ENCODE data around the gene MEFV.
"Not testable (repeated sequence)": the region's sequence is repeated elsewhere in the genome, so short reads cannot be mapped to it uniquely, and the experiment has no call there.

Gene MEFV

DNA sequence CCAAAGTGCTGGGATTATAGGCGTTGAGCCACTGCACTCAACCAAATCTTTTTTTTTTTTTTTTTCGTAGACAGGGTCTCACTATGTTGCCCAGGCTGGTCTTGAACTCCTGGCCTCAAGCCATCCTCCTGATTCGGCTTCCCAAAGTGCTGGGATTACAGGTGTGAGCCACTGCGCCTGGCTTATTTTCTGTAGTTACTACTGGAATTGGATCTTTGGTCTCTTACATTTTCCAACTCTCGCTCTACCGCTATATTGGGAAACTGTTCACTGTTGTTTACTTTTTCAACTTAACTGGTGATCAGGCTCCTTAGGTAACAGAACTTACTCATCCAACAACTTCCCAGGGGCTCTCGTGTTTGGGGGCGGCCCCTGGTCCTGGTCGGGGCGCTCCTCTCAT lies 35.6 kb downstream of the MEFV start:
- no peak for DNase-seq (ENCODE audit: low read depth in 4 of 4, low spot score in 1 of 4)

DNA sequence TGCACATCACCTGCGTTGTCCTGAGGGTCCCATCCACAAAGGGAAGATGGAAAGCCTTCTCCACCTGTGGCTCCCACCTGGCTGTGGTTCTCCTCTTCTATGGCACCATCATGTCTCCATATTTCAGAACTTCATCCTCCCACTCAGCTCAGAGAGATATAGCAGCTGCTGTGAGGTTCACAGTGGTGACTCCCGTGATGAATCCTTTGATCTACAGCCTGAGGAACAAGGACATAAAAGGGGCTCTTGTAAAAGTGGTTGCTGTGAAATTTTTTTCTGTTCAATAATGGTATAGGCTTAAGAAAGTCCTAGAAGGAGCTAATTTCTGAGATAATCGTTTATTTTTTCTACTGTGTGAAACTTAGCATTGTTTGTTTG lies 40.2 kb downstream of the MEFV start:
- no peak for DNase-seq (ENCODE audit: low read depth in 4 of 4, low spot score in 1 of 4)

DNA sequence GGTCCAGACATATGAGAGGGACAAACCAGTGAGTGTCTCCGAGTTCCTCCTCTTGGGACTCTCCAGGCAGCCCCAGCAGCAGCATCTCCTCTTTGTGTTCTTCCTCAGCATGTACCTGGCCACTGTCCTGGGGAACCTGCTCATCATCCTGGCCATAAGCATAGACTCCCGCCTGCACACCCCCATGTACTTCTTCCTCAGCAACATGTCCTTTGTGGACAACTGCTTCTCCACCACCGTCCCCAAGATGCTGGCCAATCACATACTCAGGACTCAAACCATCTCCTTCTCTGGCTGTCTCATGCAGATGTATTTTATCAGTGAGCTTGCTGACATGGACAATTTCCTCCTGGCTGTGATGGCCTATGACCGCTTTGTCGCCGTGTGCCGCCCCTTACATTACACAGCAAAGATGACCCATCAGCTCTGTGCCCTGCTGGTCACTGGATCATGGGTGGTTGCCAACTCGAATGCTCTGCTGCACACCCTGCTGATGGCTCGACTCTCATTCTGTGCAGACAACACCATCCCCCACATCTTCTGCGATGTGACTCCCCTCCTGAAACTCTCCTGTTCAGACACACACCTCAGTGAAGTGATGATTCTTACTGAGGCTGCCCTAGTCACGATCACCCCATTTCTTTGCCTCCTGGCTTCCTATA lies 40.7 kb downstream of the MEFV start:
- DNase-seq (ENCODE audit: low read depth in 4 of 4, low spot score in 1 of 4), result no peak

DNA sequence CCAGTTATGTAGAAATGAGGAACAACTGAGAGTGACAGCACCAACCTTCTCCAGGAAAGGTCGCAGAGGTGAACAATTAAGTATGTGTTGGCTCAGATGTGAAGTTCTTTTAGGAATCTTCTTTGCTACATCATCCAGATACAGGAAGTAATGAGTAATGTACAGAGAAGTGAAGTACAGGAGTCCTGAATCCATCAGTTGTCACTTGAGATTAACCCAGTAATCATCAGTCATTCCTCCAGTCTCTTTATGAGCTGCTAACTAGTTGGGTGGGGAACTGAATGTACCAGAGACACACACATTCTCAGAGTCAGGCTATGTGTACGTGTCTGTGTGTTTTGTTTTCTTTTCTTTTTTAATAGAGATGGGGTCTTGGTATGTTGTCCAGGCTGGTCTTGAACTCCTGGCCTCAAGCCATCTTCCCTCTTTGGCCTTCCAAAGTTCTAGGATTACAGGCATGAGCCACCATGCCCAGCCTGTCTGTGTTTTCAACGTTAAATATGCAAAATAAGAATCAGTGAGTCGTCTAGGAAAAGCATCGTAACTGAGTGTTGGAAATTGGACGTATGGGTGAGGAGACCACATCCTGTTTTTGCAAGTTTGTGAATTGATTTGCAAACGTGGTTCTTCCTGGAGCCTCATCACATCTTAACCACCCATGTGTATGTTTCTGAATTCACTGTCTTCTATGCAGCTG lies 41.4 kb downstream of the MEFV start:
- no peak for DNase-seq (ENCODE audit: low read depth in 4 of 4, low spot score in 1 of 4)

DNA sequence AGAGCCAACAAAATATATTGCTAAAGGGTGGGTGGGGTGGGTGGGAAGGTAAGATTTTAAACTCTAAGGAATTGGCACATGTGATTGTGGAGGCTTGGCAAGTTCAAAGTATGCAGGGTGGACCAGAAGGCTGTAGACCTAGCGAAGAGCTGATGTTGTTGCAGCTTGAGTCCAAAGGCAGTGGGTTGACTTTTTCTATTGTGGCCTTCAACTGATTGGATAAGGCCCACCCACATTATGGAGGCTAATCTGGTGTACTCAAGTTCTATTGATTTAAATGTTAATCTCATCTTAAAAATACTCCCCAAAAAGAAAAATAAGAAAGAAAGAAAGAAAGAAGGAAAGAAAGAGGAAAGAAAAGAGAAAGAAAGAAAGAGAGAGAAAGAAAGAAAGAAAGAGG lies 43.9 kb downstream of the MEFV start:
- no peak for DNase-seq (ENCODE audit: low read depth in 4 of 4, low spot score in 1 of 4)

DNA sequence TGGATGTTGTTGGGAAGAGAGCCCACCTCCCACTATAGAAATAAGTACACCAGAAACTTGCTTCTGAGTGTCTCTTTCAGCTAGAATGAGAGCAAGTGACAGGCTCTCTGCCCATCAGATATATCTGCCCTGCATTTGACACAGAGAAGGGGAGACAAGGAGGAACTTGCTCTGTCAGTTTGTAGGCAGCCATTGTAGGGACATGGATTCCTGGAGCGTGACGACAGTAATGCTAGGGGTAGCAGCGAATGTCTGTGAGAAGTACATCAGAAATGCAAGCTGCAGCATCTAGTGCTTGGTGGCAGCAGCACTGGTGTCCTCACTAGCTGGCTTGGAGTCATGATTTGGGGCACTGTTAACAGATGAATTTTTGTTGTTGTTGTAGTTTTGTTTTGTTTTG lies 44.4 kb downstream of the MEFV start:
- DNase-seq (ENCODE audit: low read depth in 4 of 4, low spot score in 1 of 4), result no peak

DNA sequence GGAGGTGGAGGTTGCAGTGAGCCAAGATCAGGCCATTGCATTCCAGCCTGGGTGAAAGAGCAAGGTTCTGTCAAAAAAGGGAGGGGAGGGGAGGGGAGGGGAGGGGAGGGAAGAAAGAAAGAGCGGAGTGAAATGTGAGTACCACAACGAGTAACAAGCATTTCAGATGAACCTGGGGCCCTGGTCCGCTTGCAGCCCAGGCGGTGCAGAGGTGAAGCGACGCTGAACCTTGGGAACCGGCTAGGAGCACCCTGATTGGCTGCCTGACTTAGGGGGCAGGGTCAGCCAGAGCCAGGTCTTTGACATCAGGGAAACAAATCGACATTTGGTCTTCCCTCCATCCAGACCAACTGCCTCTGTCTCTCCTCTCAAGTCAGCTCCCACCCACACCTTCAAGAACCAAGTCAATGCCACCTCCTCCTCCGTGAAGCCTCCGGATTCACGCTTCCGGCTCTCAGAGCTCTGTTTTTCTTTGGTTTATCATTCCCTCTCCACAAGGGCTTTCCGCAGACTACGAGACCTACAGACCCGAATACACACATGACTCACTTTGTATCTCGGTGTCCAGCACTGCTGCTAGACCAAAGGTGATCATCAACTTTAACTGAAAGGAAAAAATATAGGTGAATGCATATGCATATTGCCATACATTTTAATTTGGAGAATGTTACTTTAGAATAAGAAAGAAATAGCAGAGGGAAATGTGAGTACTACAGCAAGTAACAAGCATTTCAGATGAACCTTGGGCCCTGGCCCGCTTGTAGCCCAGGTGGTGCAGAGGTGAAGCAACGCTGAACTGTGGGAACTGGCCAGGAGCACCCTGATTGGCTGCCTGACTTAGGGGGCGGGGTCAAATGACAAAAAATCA lies 49.1 kb downstream of the MEFV start:
- DNase-seq (ENCODE audit: low read depth in 4 of 4, low spot score in 1 of 4), result no peak

DNA sequence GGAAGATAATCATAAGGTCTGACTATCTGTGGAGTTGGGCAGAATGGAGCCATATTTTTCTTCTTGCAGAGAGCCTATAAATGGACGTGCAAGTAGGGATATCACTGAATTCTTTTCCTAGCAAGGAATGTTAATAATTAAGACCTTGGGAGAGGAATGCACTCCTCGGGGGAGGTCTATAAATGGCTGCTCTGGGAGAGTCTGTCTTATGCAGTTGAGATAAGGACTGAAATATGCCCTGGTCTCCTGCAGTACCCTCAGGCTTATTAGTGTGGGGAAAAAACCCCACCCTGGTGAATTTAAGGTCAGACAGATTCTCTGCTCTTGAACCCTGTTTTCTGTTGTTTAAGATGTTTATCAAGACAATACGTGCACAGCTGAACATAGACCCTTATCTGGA lies 50.5 kb downstream of the MEFV start:
- DNase-seq (ENCODE audit: low read depth in 4 of 4, low spot score in 1 of 4), result not testable (repeated sequence)

DNA sequence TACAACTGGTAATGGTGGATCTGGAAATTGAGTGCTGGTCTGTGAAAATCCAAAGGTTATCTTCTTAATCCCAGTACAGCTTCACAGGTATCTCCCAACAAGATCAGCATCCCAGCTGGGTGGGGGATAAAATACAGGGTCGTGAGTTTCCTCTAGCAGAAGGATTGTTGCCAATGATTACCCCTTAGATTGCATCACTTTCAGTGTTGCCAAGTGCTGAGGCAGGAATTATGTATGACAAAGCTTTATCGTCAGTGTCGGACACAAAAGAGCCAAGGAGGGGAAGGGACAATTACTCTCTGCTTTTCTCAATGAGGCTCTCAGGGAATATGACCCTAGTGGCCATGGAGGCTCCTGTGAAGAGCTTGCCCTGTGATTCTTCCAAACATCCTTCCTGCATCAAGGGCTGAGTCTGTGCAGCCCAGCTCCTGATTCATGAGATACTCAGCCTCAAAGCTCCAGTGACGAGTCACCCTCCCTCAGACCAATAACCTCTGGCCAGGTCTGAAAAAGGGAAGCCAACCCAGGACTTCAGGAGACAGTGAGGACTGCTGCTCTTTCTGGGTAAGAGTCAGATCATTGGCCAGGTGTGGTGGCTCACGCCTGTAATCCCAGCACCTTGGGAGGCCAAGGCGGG lies 53.4 kb downstream of the MEFV start:
- DNase-seq (ENCODE audit: low read depth in 4 of 4, low spot score in 1 of 4), result no peak

DNA sequence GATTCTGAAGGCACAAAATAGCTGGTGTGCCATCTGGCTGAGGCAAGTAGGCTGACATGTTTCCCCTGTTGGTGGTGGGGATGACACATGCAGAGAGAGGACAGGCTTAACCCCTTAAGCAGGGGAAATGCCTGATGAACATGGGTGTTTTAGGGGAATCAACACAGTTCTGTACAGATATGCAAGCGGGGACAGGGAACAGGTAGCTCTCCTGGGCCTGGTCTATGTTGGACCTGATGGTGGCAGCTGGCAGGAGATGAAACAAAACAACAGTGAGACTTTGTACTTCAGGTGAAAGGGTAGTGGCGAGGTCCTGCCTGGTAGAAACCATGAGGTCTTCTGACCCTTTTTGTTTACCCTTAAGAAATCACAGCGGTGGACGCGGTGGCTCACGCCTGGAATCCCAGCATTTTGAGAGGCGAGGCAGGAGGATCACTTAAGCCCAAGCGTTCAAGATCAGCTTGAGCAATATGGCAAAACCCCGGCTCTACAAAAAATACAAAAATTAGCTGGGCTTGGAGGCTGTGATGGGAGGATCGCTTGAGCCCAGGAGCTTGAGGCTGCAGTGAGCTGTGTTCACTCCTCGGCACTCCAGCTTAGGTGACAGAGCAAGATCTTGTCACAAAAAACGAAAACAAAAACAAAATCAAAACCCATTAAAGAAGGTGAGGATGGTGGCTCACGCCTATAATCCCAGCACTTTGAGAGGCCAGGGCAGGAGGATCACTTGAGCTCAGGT lies 57.9 kb downstream of the MEFV start:
- no peak for DNase-seq (ENCODE audit: low read depth in 4 of 4, low spot score in 1 of 4)

DNA sequence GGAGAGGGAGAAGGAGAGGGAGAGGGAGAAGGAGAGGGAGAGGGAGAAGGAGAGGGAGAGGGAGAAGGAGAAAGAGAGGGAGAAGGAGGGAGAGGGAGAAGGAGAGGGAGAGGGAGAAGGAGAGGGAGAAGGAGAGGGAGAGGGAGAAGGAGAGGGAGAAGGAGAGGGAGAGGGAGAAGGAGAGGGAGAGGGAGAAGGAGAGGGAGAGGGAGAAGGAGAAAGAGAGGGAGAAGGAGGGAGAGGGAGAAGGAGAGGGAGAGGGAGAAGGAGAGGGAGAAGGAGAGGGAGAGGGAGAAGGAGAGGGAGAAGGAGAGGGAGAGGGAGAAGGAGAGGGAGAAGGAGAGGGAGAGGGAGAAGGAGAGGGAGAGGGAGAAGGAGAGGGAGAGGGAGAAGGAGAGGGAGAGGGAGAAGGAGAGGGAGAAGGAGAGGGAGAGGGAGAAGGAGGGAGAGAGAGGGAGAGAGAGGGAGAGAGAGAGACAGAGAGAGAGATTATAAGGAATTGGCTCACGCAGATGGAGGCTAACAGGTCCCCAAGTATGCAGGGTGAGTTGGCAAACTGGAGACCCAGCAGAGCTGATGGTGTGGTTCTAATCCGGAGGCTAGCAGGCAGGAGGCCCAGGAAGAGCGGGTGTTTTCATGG lies 58.6 kb downstream of the MEFV start:
- not testable (repeated sequence) for DNase-seq (ENCODE audit: low read depth in 4 of 4, low spot score in 1 of 4)

DNA sequence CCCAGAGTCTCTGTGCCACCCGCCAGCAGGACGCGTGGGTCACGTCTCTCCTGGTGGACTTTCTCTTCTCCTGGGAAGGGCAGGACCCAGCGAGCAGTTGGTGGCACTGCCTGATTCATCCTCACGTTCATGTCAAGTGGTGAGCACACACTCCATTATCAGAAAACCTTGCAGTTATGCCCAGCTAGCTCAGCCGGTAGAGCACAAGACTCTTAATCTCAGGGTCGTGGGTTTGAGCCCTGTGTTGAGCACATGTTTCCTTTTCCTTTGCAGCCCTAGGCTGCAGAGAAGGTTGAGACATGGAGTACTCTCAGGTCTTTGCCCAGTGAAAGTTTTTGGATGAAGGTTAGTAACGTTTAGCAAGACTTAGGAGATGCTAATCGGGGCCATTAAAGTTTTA lies 60.5 kb downstream of the MEFV start:
- no peak for DNase-seq (ENCODE audit: low read depth in 4 of 4, low spot score in 1 of 4)

DNA sequence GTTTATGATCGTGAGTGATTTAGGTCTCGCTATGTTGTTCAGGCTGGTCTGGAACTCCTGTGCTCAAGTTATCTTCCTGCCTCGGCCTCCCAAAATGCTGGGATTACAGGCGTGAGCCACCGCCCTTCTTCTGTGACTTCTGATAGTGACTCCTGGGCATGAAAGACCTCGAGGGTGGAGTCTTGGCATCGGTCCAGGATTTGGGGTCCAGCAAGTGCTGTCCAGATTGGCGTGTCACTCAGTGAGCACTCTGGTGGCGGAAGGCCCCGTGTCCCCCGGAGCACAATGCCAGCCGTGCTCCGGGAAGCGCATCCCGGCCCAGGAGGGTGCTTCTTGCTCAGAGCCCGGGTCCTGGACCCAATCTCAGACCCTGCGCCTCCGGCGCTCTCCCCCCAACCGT lies 61.6 kb downstream of the MEFV start:
- DNase-seq (ENCODE audit: low read depth in 4 of 4, low spot score in 1 of 4), result no peak

DNA sequence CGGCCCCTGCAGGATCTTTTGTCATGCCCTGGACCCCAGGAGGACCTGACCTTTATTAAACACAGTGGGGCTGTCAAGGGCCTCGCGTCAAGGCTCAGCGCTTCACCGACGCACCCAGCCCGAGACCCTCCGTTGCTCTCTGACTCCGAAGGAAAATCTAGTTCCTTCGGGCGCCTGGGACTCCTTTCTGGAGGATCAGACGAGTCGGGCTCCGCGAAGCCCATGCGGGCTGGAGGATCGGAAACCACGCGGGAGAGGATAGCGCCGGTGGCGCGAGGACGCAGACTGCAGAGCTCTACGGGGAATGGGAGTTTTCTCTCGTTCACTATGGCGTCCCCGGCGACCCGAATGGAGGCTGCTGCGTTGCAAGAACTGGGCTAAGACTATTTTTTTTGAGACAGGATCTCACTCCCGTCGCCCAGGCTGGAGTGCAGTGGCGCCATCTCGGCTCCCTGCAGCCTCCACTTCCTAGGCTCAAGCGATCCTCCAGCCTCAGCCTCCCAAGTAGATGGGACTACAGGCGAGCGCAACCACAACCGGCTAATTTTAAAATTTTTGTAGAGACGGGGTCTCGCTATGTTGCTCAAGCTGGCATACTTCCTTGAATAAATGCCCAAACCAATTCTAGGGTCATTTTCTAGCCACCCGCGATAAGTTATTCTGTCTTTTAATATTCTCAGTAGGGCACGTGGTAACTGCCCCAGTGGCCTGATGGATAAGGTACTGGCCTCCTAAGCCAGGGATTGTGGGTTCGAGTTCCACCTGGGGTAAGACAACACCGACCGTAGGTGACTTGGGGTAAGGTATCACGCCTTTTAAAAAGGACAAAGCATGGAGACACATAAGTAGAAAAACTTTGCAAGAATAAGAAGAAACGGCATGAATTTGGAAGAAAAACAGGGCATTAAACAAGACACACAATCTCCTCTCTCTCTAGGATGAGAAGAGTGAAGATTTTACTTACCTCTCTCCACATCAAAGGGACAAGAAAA lies 62.9 kb downstream of the MEFV start:
- DNase-seq (ENCODE audit: low read depth in 4 of 4, low spot score in 1 of 4), result no peak

DNA sequence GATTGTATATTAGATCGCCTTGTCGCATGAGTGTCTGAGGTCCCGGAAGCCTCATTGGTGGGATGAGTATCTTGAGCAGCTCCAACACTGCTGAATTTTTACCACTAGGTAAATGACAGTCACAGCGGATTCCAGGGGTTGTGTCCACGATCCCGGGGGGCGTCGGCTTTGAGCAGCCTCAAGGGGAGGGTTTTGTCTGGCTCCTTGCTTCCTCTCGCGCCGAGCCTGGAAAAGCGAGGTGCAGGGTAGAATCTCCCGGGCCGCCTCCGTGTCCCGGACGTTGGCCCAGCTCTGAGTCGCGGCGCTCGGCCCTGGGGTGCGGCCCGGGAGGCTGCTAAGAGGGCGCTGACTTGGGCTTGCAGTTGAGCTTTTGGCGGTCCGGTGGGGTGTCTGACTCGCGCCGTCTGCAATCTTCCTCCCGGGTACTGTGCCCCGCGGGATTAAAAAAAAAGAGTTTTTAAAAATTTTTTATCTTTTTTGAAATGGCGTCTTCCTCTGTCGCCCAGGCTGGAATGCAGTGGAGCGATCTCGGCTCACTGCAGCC lies 63.9 kb downstream of the MEFV start:
- no peak for DNase-seq (ENCODE audit: low read depth in 4 of 4, low spot score in 1 of 4)
